ENCODE results near the gene OR8G5. TPM values are rescaled to one million over a fixed set of nuclear protein-coding genes. Genes with fewer than 3 reads are reported as not detected.

Gene OR8G5
- total RNA-seq, 2 experiments from 2014 or later: not detected

- ATAC-seq (ENCODE audit: poor library complexity): no peak
- Mint-ChIP-seq H3K27me3 (peaks cover 6% of the 10 kb centered on the region), H3K4me3 (no peak overlapping the region), H3K9me3 (no peaks in the 10 kb centered on the region), H3K27ac (no peak overlapping the region), H3K36me3 (ENCODE audit: low read depth) (no peaks in the 10 kb centered on the region), H3K4me1 (ENCODE audit: low read depth) (no peaks in the 10 kb centered on the region)
- H3K9me3 ChIP-seq (ENCODE audit: control insufficient read depth in 1 of 2, insufficient read depth in 1 of 2, low read length in 2 of 2): peaks cover 0 to 9% of the 10 kb centered on the region in 2 experiments
- CTCF ChIA-PET: no interaction called here
- H3K27ac ChIP-seq (ENCODE audit: low read depth in 1 of 2, low read length in 2 of 2): no peak overlapping the region
- no peak for DNase-seq
- POLR2A ChIA-PET: no interaction called here
- no peaks in the 10 kb centered on the region for H3K27me3 ChIP-seq (ENCODE audit: control insufficient read depth in 1 of 2, insufficient read depth in 2 of 2, low read length in 2 of 2)
- TF ChIP-seq CTCF (IDR thresholded peaks at IDR 0.05): no peak
- no peaks in the 10 kb centered on the region for H3K36me3 ChIP-seq (ENCODE audit: insufficient read depth, low read length)
- intact Hi-C loops (cut with DNase I, micrococcal nuclease): no loop called here
- H3K4me1 ChIP-seq (ENCODE audit: insufficient read depth, low read length): no peaks in the 10 kb centered on the region
- no peak overlapping the region for H3K4me3 ChIP-seq (ENCODE audit: low read length)
Measured at GRCh38 chr11:124274000-124274399, 17.8 kb downstream of the OR8G5 start.

- CTCF ChIA-PET: no interaction called here
- H3K27ac ChIP-seq (ENCODE audit: low read depth in 1 of 2, low read length in 2 of 2): no peak overlapping the region
- no peaks in the 10 kb centered on the region for H3K4me1 ChIP-seq (ENCODE audit: insufficient read depth, low read length)
- intact Hi-C loops (cut with DNase I, micrococcal nuclease): no loop called here
- no peaks in the 10 kb centered on the region for H3K36me3 ChIP-seq (ENCODE audit: insufficient read depth, low read length)
- Mint-ChIP-seq H3K4me1 (ENCODE audit: low read depth) (no peaks in the 10 kb centered on the region), H3K4me3 (no peak overlapping the region), H3K27me3 (peaks cover 1% of the 10 kb centered on the region), H3K27ac (no peak overlapping the region), H3K9me3 (peaks cover 6% of the 10 kb centered on the region), H3K36me3 (ENCODE audit: low read depth) (no peaks in the 10 kb centered on the region)
- POLR2A ChIA-PET: no interaction called here
- TF ChIP-seq CTCF (IDR thresholded peaks at IDR 0.05): no peak
- peaks cover 0 to 9% of the 10 kb centered on the region in 2 experiments for H3K9me3 ChIP-seq (ENCODE audit: control insufficient read depth in 1 of 2, insufficient read depth in 1 of 2, low read length in 2 of 2)
- ATAC-seq (ENCODE audit: poor library complexity) (no peak), DNase-seq (no peak)
- no peak overlapping the region for H3K4me3 ChIP-seq (ENCODE audit: low read length)
- H3K27me3 ChIP-seq (ENCODE audit: control insufficient read depth in 1 of 2, insufficient read depth in 2 of 2, low read length in 2 of 2): no peaks in the 10 kb centered on the region
Measured at GRCh38 chr11:124276081-124276480, 19.9 kb downstream of the OR8G5 start.

- no peaks in the 10 kb centered on the region for H3K36me3 ChIP-seq (ENCODE audit: insufficient read depth, low read length)
- H3K27me3 Mint-ChIP-seq: no peaks in the 10 kb centered on the region
- H3K4me1 ChIP-seq (ENCODE audit: insufficient read depth, low read length): no peaks in the 10 kb centered on the region
- intact Hi-C loops (cut with DNase I, micrococcal nuclease): no loop called here
- no peak overlapping the region for H3K27ac ChIP-seq (ENCODE audit: low read depth in 1 of 2, low read length in 2 of 2)
- no peaks in the 10 kb centered on the region for H3K27me3 ChIP-seq (ENCODE audit: control insufficient read depth in 1 of 2, insufficient read depth in 2 of 2, low read length in 2 of 2)
- H3K27ac Mint-ChIP-seq: no peak overlapping the region
- DNase-seq (peak in 1 of 14 experiments; percentile 6), ATAC-seq (ENCODE audit: poor library complexity) (no peak)
- no peaks in the 10 kb centered on the region for H3K4me1 Mint-ChIP-seq (ENCODE audit: low read depth)
- peaks cover 6% of the 10 kb centered on the region for H3K9me3 Mint-ChIP-seq
- H3K4me3 Mint-ChIP-seq: no peak overlapping the region
- H3K9me3 ChIP-seq (ENCODE audit: control insufficient read depth in 1 of 2, insufficient read depth in 1 of 2, low read length in 2 of 2): peaks cover 0 to 9% of the 10 kb centered on the region in 2 experiments
- no peak overlapping the region for H3K4me3 ChIP-seq (ENCODE audit: low read length)
- no peaks in the 10 kb centered on the region for H3K36me3 Mint-ChIP-seq (ENCODE audit: low read depth)
- ChIA-PET CTCF (no interaction called here), POLR2A (no interaction called here)
- no peak for TF ChIP-seq CTCF (IDR thresholded peaks at IDR 0.05)
Measured at GRCh38 chr11:124277207-124277606, 21.0 kb downstream of the OR8G5 start.
